Stimulated activated CD8-positive, alpha-beta memory T cell treated with anti-CD3 and anti-CD28 coated beads, Interleukin-15, amount 100 ng/mL, for 48 hours (primary cell): ENCODE measurements around the gene NLGN3.

Source experiments
- DNase-seq, 2 donors: peaks; one replicate each; pipeline ENCODE4 v3.0.0-alpha.2; 2020; ENCODE audit warnings: low read depth in 2 of 2

The NLGN3 gene

DNA sequence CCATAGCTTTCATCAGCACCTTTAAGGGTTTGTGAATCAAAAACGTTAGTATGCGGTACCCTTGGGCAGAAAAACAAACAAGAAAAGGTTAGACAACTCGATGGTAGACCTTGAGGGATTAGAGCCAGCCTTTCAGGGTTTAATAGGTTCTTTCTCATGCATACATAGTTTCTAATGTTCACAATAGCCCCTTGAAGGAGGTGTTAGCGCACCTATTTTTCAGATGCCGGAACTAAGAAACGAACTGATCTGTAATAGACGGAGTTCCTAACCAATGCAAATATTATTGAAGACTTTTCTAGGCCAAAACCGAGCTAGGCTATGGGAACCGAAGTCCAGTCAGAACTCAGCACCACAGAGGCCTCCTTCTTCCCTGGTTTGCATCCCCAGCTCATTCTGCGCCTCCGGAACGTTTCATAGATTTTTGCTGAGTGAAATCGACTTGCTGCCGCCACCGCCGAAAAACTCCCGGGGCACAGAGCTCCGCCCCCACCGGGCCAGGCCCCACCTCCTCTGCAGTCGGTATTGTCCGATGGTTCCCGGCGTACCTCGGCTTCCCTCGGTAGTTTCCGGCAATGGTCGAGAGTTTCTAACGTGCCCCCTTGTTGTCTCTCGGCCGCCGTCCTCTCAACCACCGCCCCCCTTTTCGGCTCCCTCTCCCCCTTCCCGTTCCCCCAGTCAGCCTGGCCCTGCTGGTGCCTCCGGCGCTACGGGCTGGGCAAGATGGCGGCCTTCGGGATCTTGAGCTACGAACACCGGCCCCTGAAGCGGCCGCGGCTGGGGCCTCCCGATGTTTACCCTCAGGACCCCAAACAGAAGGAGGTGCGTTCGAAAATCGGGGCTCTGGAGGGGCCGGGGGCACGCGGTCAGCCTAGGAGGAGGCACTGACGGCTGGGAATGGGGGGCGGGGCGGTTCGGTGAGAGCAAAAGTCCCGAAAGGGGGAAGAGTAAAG lies 26.3 kb upstream of the NLGN3 start, which contains the start of gene MED12:
MED12 (plus strand) TSS at position 565 of the 953 bp plus-strand sequence; CDS start at position 724, 159 bp downstream.
- DNase-seq, result peak; percentile 74 to 78

DNA sequence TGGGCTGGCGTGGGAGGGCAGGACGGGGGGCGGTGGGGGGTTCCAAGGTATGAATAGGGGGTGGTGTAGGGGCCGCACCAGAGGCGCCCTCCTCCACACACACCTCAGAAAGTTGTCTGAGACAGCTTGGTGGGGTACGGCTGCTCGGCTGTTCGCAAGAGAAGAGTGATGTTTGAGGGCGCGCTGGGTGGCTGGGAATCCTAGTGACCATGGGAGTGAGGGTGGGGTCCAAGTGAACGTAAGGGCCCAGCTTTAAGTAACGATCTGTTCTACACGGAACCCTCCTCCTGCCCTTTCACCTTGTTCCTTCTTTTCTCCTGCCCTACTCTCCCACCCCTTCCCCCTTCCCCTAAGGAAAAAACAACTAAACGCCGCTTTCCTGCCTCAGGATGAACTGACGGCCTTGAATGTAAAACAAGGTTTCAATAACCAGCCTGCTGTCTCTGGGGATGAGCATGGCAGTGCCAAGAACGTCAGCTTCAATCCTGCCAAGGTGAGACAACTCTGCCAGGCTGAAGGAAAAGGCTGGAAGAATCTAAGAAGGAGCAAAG lies 25.6 kb upstream of the NLGN3 start:
- no peak for DNase-seq

- DNase-seq, result no peak
Observed at GRCh38 chrX:71128166-71128833, 16.3 kb upstream of the NLGN3 start.

- peak; percentile 33 to 37 for DNase-seq
Observed at GRCh38 chrX:71128915-71129765, 15.5 kb upstream of the NLGN3 start.

- no peak for DNase-seq
Observed at GRCh38 chrX:71131510-71131909, 13.1 kb upstream of the NLGN3 start.

- DNase-seq, result no peak
Observed at GRCh38 chrX:71140440-71140839, 4.2 kb upstream of the NLGN3 start.

GRCh38 chrX:71143508-71143907 lies 1.1 kb upstream of the NLGN3 start:
- DNase-seq, result no peak

GRCh38 chrX:71147496-71148277 lies 3.0 kb downstream of the NLGN3 start:
- no peak for DNase-seq

GRCh38 chrX:71148278-71148663 lies 3.6 kb downstream of the NLGN3 start:
- no peak for DNase-seq

- DNase-seq, result no peak
Observed at GRCh38 chrX:71151366-71151765, 6.7 kb downstream of the NLGN3 start.

DNA sequence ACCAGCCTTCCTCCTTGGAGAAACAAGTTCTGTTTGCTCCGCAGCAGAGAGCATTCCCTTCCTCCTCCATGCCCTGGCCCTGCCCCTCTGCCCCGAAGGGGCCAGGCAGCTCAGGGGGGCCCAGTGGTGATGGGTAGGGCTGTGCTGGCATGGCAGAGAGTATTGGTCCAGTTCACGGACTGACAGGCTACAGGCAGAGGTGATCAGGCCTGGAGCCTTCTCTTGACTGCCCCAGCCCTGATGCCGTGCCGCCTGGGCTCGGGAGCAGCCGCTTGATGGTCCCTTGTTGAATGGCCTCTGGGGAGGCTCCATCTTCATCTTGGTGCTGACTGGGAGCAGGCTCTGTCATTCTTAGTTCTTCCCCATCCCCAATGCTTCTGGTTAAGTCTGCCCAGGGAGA lies 9.6 kb downstream of the NLGN3 start:
- DNase-seq, result no peak

DNA sequence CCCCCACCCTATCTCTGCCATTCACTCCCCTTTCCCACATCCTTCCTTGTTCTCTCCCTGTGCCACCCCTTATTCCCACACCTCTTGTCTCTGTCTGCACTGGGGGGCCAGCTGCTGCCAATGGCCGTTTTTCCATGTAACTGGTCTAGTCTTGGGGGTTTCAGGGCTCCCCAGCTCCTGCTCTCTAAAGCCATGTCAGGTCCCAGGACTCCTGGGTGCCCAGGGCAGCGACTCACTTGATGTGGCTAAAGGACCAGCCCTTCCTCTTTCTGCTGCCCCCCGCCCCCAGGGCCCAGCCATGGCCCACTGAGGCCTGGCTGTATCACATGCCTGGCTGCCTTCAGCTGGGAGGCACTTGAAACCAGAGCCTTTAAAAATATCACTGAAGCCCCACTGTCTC lies 10.0 kb downstream of the NLGN3 start:
- DNase-seq, result no peak

DNA sequence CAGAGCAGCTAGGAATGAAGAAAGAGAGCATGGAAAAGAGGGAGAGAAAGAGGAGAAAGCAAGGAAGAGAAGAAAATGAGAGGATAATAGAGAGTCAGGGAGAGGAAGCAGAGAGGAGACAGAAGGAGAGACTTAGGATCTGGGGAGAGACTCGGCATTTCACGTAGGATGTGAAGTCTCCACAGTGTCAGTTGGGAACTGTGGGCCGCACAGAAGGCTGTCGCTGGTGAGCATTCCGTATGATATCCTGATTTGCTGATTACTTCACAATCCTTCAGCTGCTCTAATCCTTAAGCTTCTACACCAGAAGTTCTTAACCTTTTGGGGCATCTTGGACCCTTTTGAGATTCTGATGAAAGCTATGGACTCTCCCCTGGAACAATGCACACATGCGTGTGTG lies 14.0 kb downstream of the NLGN3 start:
- no peak for DNase-seq

DNA sequence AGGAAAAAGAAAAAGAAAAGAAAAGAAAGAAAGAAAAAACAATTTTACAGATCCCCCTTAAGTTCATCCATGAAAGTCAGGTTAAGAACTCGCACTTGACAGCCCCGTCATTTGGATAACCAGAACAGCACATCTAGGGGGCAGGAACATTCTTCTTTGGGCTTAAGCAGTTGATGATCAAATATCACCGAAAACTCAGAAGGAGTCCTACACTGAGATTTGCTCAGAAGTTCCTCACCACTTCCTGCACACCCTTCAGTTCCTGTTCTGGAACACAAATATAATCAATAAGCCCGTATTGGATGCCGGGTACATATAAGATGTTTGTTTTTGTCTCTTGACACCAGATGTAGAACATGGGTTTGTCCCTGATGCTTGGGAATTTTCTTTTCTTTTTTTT lies 14.7 kb downstream of the NLGN3 start:
- no peak for DNase-seq

- DNase-seq, result no peak
Observed at GRCh38 chrX:71160475-71160874, 15.8 kb downstream of the NLGN3 start.

DNA sequence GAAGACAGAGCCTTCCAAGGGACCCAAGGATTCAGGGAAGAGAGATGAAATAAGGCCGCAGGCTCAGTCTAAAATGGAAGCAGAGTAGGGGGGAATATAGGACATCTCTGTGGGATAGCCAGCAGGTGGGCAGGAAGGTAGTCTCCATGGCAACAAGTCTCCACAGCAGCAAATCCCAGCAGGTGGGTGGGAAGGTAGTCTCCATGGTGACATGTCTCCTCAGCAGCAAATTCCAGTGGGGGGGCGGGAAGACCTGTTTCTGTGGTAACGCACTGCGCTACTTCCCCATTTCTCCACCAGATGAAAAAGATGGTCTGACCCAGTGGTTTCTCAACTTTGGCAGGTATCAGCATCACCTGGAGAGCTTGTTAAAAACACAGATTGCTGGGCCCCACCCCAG lies 18.3 kb downstream of the NLGN3 start:
- DNase-seq, result no peak

DNA sequence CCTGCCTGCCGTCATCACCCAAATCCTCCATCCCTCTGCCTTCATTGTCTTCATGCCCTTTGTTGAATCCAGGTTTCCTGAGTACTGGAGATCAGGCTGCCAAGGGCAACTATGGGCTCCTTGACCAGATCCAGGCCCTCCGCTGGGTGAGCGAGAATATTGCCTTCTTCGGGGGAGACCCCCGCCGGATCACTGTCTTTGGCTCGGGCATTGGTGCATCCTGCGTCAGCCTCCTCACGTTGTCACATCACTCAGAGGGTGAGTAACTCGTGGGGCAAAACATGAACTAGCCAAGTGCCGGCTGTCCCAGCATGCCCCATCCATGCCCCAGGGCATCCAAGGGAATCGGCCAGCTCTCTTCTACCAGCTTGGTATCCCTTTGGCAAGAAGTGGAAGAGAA lies 19.4 kb downstream of the NLGN3 start:
- DNase-seq, result no peak

DNA sequence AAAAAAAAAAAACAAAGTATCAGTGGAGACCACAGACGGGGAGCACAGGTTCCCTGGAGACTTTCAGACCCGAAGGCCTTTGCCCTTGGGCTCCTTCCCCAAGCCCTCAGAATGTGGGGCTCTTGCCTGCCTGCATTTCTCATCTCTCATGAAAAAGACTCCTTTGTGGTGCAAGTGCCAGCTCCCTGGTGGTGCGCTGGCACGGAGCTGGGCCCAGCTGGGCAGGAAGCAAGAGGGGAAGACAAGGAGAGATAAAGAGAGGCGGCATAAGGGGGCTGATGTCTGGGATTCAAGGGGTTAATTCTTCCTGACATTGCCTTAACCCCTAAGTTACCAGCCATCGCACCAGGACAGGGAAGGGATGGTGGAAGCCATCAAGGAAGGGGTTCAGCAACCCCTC lies 21.8 kb downstream of the NLGN3 start:
- DNase-seq, result no peak

GRCh38 chrX:71167031-71167781 lies 22.6 kb downstream of the NLGN3 start:
- DNase-seq, result no peak

DNA sequence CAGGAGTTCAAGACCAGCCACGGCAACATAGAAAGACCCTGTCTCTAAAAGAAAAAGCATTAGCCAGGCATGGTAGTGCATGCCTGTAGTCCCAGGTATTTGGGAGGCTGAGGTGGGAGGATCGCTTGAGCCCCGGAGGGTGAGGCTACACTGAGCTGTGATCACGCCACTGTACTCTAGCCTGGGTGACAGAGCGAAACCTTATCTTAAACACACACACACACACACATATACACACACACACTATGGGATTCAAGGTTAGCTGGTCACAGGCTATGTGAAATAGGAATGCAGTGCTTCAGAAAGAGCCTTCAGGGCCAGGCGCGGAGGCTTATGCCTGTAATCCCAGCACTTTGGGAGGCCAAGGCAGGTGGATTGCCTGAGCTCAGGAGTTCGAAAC lies 23.5 kb downstream of the NLGN3 start:
- no peak for DNase-seq
